ENCODE data around the gene MTURN.
"Not testable (repeated sequence)": the region's sequence is repeated elsewhere in the genome, so short reads cannot be mapped to it uniquely, and the experiment has no call there.

The MTURN gene

GRCh38 chr7:30134611-30135300, at the start of gene MTURN:
Gene MTURN (plus strand): TSS chr7:30134986. CDS start chr7:30135137, 151 bp downstream.
- DNase-seq: peak; percentile 18

- no peak for DNase-seq
Measured at GRCh38 chr7:30086529-30086928, 48.3 kb upstream of the MTURN start.

GRCh38 chr7:30087371-30087770, 47.4 kb upstream of the MTURN start:
- DNase-seq: no peak

- no peak for DNase-seq
Measured at GRCh38 chr7:30088362-30088761, 46.4 kb upstream of the MTURN start.

- DNase-seq: no peak
Measured at GRCh38 chr7:30090111-30090510, 44.7 kb upstream of the MTURN start.

- DNase-seq: no peak
Measured at GRCh38 chr7:30091491-30091912, 43.3 kb upstream of the MTURN start.

GRCh38 chr7:30091987-30092386, 42.8 kb upstream of the MTURN start:
- no peak for DNase-seq

- DNase-seq: no peak
Measured at GRCh38 chr7:30093420-30093952, 41.3 kb upstream of the MTURN start.

- DNase-seq: not testable (repeated sequence)
Measured at GRCh38 chr7:30098599-30098998, 36.2 kb upstream of the MTURN start.

- no peak for DNase-seq
Measured at GRCh38 chr7:30102281-30102680, 32.5 kb upstream of the MTURN start.

- DNase-seq: no peak
Measured at GRCh38 chr7:30104157-30104556, 30.6 kb upstream of the MTURN start.

- no peak for DNase-seq
Measured at GRCh38 chr7:30112103-30112713, 22.6 kb upstream of the MTURN start.

GRCh38 chr7:30113144-30113543, 21.6 kb upstream of the MTURN start:
- DNase-seq: no peak

- no peak for DNase-seq
Measured at GRCh38 chr7:30114536-30115238, 20.1 kb upstream of the MTURN start.

- DNase-seq: no peak
Measured at GRCh38 chr7:30115709-30116297, 19.0 kb upstream of the MTURN start.

GRCh38 chr7:30116771-30117170, 18.0 kb upstream of the MTURN start:
- DNase-seq: peak; percentile 91

GRCh38 chr7:30117896-30118295, 16.9 kb upstream of the MTURN start:
- DNase-seq: no peak

- no peak for DNase-seq
Measured at GRCh38 chr7:30119890-30120577, 14.8 kb upstream of the MTURN start.

GRCh38 chr7:30133736-30134610, 813 bp upstream of the MTURN start:
- no peak for DNase-seq

GRCh38 chr7:30135301-30136116, 723 bp downstream of the MTURN start:
- no peak for DNase-seq
